ENCODE measurements around the gene ARIH2. TPM values are rescaled to one million over a fixed set of nuclear protein-coding genes. Genes with fewer than 3 reads are reported as not detected.

Gene ARIH2
- total and polyA plus RNA-seq, 2 of the 8 experiments (the other 6 are each of a cell fraction or from before 2014, with no cell fraction given), result 72.9 to 136 TPM

GRCh38 chr3:48989126-48989795 lies 70.6 kb downstream of the ARIH2 start (continued):
- TF ChIP-seq EZH2 (IDR thresholded peaks at IDR 0.05; ENCODE audit: low read depth, low read length, severe bottlenecking) (no peak), KDM4A (IDR thresholded peaks at IDR 0.05; ENCODE audit: low read depth, low read length, severe bottlenecking) (no peak), TBP (IDR thresholded peaks at IDR 0.05; ENCODE audit: low read depth, low read length) (peak; percentile 77; the same call in 1 of the 2 replicates), JUND (IDR thresholded peaks at IDR 0.05; ENCODE audit: low read length) (no peak), CTCF (IDR thresholded peaks at IDR 0.05; ENCODE audit: control extremely low read depth in 1 of 3, insufficient read depth in 1 of 3, low read depth in 1 of 3, low read length in 3 of 3) (no peak), TEAD4 (IDR thresholded peaks at IDR 0.05; ENCODE audit: low read depth, low read length) (no peak), ATF2 (IDR thresholded peaks at IDR 0.05; ENCODE audit: low read length) (no peak), CEBPB (IDR thresholded peaks at IDR 0.05; ENCODE audit: low read depth, low read length) (no peak)

All from H1 (cell line).